ENCODE data around the gene VENTX. TPM values are rescaled to one million over a fixed set of nuclear protein-coding genes. Genes with fewer than 3 reads are reported as not detected.

VENTX gene
- total RNA-seq, 1 experiment from 2014 or later = not detected

GRCh38 chr10:133272964-133273420 lies 35.3 kb downstream of the VENTX start:
- DNase-seq (ENCODE audit: unreplicated experiment) = no peak
- BruUV-seq (replicated peaks) = no TSS peak
- POLR2A ChIA-PET = no interaction called here
- intact Hi-C loops (cut with micrococcal nuclease) = no loop called here
- Mint-ChIP-seq H3K9me3 (ENCODE audit: unreplicated experiment) (no peaks in the 10 kb centered on the region), H3K36me3 (ENCODE audit: insufficient read depth, unreplicated experiment) (no peaks in the 10 kb centered on the region), H3K27ac (ENCODE audit: low read depth, unreplicated experiment) (no peak overlapping the region), H3K27me3 (ENCODE audit: insufficient read depth, unreplicated experiment) (no peaks in the 10 kb centered on the region), H3K4me3 (ENCODE audit: unreplicated experiment) (no peak overlapping the region), H3K4me1 (ENCODE audit: insufficient read depth, unreplicated experiment) (peaks cover 6% of the 10 kb centered on the region)
- CTCF ChIA-PET = no interaction called here
- TF ChIP-seq CTCF (IDR thresholded peaks at IDR 0.05; ENCODE audit: unreplicated experiment) = no peak

- no peak for DNase-seq (ENCODE audit: unreplicated experiment)
- intact Hi-C loops (cut with micrococcal nuclease) = no loop called here
- ChIA-PET CTCF (interaction anchor here (0.8 kb wide), 1 partner anchor 33 kb away, joined by 3 read pairs; no protein-coding TSS in a partner anchor), POLR2A (no interaction called here)
- peaks cover 6% of the 10 kb centered on the region for H3K36me3 Mint-ChIP-seq (ENCODE audit: insufficient read depth, unreplicated experiment)
- no peak overlapping the region for H3K27ac Mint-ChIP-seq (ENCODE audit: low read depth, unreplicated experiment)
- H3K4me3 Mint-ChIP-seq (ENCODE audit: unreplicated experiment) = no peak overlapping the region
- H3K9me3 Mint-ChIP-seq (ENCODE audit: unreplicated experiment) = no peaks in the 10 kb centered on the region
- H3K27me3 Mint-ChIP-seq (ENCODE audit: insufficient read depth, unreplicated experiment) = no peaks in the 10 kb centered on the region
- BruUV-seq (replicated peaks) = no TSS peak
- TF ChIP-seq CTCF (IDR thresholded peaks at IDR 0.05; ENCODE audit: unreplicated experiment) = no peak
- H3K4me1 Mint-ChIP-seq (ENCODE audit: insufficient read depth, unreplicated experiment) = peaks cover 12% of the 10 kb centered on the region
These were observed 36.0 kb downstream of the VENTX start for GRCh38 chr10:133273534-133274143.

- H3K36me3 Mint-ChIP-seq (ENCODE audit: insufficient read depth, unreplicated experiment) = peaks cover 12% of the 10 kb centered on the region
- BruUV-seq (replicated peaks) = no TSS peak
- intact Hi-C loops (cut with micrococcal nuclease) = no loop called here
- H3K27me3 Mint-ChIP-seq (ENCODE audit: insufficient read depth, unreplicated experiment) = no peaks in the 10 kb centered on the region
- no peak for TF ChIP-seq CTCF (IDR thresholded peaks at IDR 0.05; ENCODE audit: unreplicated experiment)
- POLR2A ChIA-PET = interaction anchor here (1.1 to 4.7 kb wide), 4 partner anchors 11 to 18 kb away, joined by 3 to 45 read pairs (median 4); no protein-coding TSS in a partner anchor
- peak overlapping the region; percentile 40 for H3K4me3 Mint-ChIP-seq (ENCODE audit: unreplicated experiment)
- peak; percentile 81 for DNase-seq (ENCODE audit: unreplicated experiment)
- H3K27ac Mint-ChIP-seq (ENCODE audit: low read depth, unreplicated experiment) = peak overlapping the region; percentile 77
- H3K4me1 Mint-ChIP-seq (ENCODE audit: insufficient read depth, unreplicated experiment) = peaks cover 16% of the 10 kb centered on the region
- CTCF ChIA-PET = interaction anchor here (0.6 to 1.3 kb wide), 7 partner anchors 9 to 888 kb away, joined by 3 to 5 read pairs (median 3); partner anchors contain the start of gene FUOM
- no peaks in the 10 kb centered on the region for H3K9me3 Mint-ChIP-seq (ENCODE audit: unreplicated experiment)
These were observed 37.4 kb downstream of the VENTX start for GRCh38 chr10:133274751-133275683.

- DNase-seq (ENCODE audit: unreplicated experiment) = peak; percentile 25
- Mint-ChIP-seq H3K4me1 (ENCODE audit: insufficient read depth, unreplicated experiment) (peaks cover 16% of the 10 kb centered on the region), H3K36me3 (ENCODE audit: insufficient read depth, unreplicated experiment) (peaks cover 13% of the 10 kb centered on the region), H3K27me3 (ENCODE audit: insufficient read depth, unreplicated experiment) (no peaks in the 10 kb centered on the region), H3K27ac (ENCODE audit: low read depth, unreplicated experiment) (no peak overlapping the region), H3K9me3 (ENCODE audit: unreplicated experiment) (no peaks in the 10 kb centered on the region), H3K4me3 (ENCODE audit: unreplicated experiment) (peak overlapping the region; percentile 40)
- no TSS peak for BruUV-seq (replicated peaks)
- intact Hi-C loops (cut with micrococcal nuclease) = no loop called here
- TF ChIP-seq CTCF (IDR thresholded peaks at IDR 0.05; ENCODE audit: unreplicated experiment) = no peak
- ChIA-PET CTCF (interaction anchor here (0.6 to 1.1 kb wide), 5 partner anchors 9 to 130 kb away, joined by 3 to 4 read pairs (median 3); partner anchors contain the start of gene FUOM), POLR2A (interaction anchor here (1.2 to 4.7 kb wide), 2 partner anchors 17 kb away, joined by 4 to 45 read pairs; no protein-coding TSS in a partner anchor)
These were observed 38.0 kb downstream of the VENTX start for GRCh38 chr10:133275684-133276092.
